Mesothelial cell of epicardium (in vitro differentiated cells): ENCODE data around the gene FAM117B. TPM values are rescaled to one million over a fixed set of nuclear protein-coding genes. Genes with fewer than 3 reads are reported as not detected.
A peak's percentile ranks its signal among the peaks of the same experiment; 100 is the strongest.

Experiments used
- DNase-seq, 2 experiments: peaks; one replicate each; pipeline ENCODE4 v3.0.0; 2021; ENCODE audit warnings: low spot score in 2 of 2; ENCODE audit not compliant: unreplicated experiment in 2 of 2
- H3K27ac Mint-ChIP-seq: 2 replicates; pipeline ENCODE4 v1.8.0; 2021; ENCODE audit warnings: mixed read lengths
- H3K27me3 Mint-ChIP-seq: 2 replicates; pipeline ENCODE4 v1.8.0; 2021; ENCODE audit warnings: low read depth, mixed read lengths
- H3K36me3 Mint-ChIP-seq: 2 replicates; pipeline ENCODE4 v1.8.0; 2021; ENCODE audit warnings: mixed read lengths
- H3K4me1 Mint-ChIP-seq: 2 replicates; pipeline ENCODE4 v1.8.0; 2021; ENCODE audit warnings: mixed read lengths
- H3K4me3 Mint-ChIP-seq: 2 replicates; pipeline ENCODE4 v1.8.0; 2021; ENCODE audit warnings: mild to moderate bottlenecking, moderate library complexity, mixed read lengths
- H3K9me3 Mint-ChIP-seq: 2 replicates; pipeline ENCODE4 v1.8.0; 2021; ENCODE audit warnings: mixed read lengths
- total RNA-seq: library from RNA; stranded (reverse); gene quantifications from 3 replicates; pipeline ENCODE4 v1.2.1, GENCODE V29; 2021
- TF ChIP-seq, protein P1 (sequence below): fragments of 200-600 bp; sonication (generic); IDR thresholded peaks from one replicate; pipeline ENCODE4 v1.5.0; 2021; ENCODE audit warnings: antibody characterized with exemption; ENCODE audit not compliant: unreplicated experiment

FAM117B gene
- total RNA-seq, 1 donor from 2014 or later, result 29.2 TPM

DNA sequence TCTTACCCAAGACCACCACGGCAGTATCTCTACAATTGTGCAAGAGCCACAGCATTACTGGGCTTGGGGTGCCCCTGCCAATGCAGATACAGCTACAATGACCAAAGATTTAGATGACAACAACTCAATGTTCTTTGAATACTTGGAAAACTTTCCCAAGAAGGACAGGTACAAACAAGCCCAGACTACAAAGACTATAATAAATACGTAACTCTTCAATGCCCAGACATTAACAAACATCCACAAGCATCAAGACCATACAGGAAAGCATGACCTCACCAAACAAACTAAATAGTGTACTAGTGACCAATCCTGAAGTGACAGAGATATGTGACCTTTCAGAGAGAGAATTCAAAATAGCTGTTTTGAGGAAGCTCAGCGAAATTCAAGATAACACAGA, 174.0 kb downstream of the FAM117B start:
- Mint-ChIP-seq H3K4me3 (no peak overlapping the region), H3K27ac (no peak overlapping the region), H3K9me3 (peaks cover 22% of the 10 kb centered on the region), H3K4me1 (peaks cover 4% of the 10 kb centered on the region), H3K36me3 (peaks cover 36% of the 10 kb centered on the region), H3K27me3 (no peaks in the 10 kb centered on the region)
- TF ChIP-seq, protein P1, sequence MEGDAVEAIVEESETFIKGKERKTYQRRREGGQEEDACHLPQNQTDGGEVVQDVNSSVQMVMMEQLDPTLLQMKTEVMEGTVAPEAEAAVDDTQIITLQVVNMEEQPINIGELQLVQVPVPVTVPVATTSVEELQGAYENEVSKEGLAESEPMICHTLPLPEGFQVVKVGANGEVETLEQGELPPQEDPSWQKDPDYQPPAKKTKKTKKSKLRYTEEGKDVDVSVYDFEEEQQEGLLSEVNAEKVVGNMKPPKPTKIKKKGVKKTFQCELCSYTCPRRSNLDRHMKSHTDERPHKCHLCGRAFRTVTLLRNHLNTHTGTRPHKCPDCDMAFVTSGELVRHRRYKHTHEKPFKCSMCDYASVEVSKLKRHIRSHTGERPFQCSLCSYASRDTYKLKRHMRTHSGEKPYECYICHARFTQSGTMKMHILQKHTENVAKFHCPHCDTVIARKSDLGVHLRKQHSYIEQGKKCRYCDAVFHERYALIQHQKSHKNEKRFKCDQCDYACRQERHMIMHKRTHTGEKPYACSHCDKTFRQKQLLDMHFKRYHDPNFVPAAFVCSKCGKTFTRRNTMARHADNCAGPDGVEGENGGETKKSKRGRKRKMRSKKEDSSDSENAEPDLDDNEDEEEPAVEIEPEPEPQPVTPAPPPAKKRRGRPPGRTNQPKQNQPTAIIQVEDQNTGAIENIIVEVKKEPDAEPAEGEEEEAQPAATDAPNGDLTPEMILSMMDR, result no peak
- no peak for DNase-seq

DNA sequence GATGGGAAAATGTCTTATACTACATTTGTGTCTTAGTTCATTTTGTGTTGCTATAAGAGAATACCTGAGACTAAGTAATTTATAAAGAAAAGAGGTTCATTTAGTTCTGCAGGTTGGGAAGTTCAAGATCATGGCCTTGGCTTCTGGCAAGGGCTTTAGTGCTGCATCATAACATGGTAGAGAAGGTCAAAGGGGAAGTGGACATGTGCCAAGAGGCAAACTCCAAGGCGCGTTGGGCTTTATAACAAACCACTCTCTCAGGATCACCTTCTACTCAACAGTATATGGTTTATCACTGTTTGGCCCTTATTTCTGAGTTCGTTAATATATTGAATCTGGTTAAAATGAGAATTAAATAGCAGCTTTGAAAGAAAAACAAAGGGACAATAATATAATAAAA, 178.6 kb downstream of the FAM117B start:
- TF ChIP-seq, protein P1, result no peak
- peaks cover 11% of the 10 kb centered on the region for H3K4me1 Mint-ChIP-seq
- H3K36me3 Mint-ChIP-seq, result peaks cover 38% of the 10 kb centered on the region
- H3K4me3 Mint-ChIP-seq, result no peak overlapping the region
- no peaks in the 10 kb centered on the region for H3K27me3 Mint-ChIP-seq
- DNase-seq, result no peak
- H3K27ac Mint-ChIP-seq, result no peak overlapping the region
- H3K9me3 Mint-ChIP-seq, result peaks cover 30% of the 10 kb centered on the region

DNA sequence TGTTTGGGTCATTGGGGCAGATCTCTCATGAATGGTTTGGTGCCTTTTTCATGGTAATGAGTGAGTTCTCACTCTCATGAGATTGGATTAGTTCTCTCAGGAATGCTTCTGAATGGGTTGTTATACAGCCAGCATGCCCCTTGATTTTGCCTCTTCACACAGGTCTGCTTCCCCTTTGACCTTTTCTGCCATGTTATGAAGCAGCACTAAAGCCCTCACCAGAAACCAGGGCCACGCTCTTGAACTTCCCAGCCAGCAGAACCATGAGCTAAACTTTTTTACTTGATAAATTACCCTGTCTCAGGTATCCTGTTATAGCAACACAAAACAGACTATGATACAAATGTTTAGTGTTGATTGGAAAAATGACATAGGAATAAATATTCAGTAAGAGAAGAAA, 179.5 kb downstream of the FAM117B start:
- DNase-seq, result no peak
- H3K36me3 Mint-ChIP-seq, result peaks cover 29% of the 10 kb centered on the region
- H3K4me3 Mint-ChIP-seq, result no peak overlapping the region
- peaks cover 11% of the 10 kb centered on the region for H3K4me1 Mint-ChIP-seq
- H3K9me3 Mint-ChIP-seq, result peaks cover 24% of the 10 kb centered on the region
- H3K27me3 Mint-ChIP-seq, result no peaks in the 10 kb centered on the region
- H3K27ac Mint-ChIP-seq, result no peak overlapping the region
- TF ChIP-seq, protein P1, result no peak

DNA sequence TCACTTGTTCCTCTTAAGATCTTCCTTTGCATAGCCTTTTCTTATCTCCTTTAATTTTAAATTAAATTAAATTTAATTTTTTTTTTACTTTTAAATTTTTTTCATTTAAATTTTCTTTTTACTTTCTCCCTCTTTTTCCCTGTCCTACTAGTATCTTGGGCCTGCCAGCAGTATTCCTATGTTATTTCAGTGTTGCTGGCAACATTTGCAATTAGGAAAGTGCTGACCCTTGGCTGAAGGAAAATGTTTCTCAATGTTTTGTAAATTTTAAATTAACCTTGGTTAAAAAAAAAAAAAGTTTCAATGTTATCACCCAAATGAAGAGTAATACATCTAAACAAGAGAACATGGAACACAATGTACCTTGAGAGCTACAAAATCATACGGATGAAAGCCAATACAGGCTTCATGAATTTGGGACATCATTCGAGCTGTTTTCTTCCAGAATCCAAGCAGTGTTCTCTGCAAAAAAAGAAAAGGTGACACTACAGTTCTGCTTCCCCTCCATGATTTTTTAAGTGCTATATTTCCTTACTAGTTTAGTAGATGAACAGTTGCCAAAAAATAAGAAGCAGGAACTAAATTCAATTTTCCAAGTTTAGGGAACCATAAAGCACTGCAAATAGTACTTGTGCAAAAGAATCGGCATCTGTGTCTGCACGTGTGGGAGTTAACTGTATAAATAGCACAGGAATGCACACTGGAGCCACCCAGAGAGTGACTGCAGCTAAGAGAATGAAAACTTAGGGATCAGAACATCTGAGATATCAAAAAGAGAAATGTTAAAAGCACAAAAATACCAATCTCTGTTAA, 181.0 kb downstream of the FAM117B start:
- H3K4me1 Mint-ChIP-seq, result peaks cover 11% of the 10 kb centered on the region
- TF ChIP-seq, protein P1, result no peak
- no peak overlapping the region for H3K4me3 Mint-ChIP-seq
- peaks cover 17% of the 10 kb centered on the region for H3K9me3 Mint-ChIP-seq
- no peak for DNase-seq
- peaks cover 22% of the 10 kb centered on the region for H3K36me3 Mint-ChIP-seq
- no peaks in the 10 kb centered on the region for H3K27me3 Mint-ChIP-seq
- H3K27ac Mint-ChIP-seq, result peak overlapping the region; percentile 62

DNA sequence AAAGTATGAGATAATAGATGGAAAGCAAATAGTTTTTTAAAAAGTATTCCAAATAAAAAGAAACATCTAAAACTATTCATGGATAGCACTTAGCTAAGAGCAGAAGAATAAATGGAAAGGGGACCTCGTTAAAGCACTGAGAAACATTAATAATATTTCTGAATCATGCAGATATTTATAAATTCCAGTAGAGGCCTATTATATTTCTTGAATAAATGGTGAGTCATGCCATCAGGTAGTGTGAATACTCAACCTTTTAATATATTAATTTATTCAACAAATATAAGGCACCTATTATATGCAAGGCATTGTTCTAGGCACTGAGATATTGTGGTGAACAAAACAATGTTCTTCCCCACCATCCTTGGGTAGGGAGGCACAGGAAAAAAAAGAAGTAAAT, 183.0 kb downstream of the FAM117B start:
- Mint-ChIP-seq H3K36me3 (peaks cover 12% of the 10 kb centered on the region), H3K4me1 (peaks cover 17% of the 10 kb centered on the region), H3K27me3 (no peaks in the 10 kb centered on the region), H3K9me3 (peaks cover 9% of the 10 kb centered on the region), H3K4me3 (no peak overlapping the region), H3K27ac (no peak overlapping the region)
- no peak for DNase-seq
- TF ChIP-seq, protein P1, result no peak

DNA sequence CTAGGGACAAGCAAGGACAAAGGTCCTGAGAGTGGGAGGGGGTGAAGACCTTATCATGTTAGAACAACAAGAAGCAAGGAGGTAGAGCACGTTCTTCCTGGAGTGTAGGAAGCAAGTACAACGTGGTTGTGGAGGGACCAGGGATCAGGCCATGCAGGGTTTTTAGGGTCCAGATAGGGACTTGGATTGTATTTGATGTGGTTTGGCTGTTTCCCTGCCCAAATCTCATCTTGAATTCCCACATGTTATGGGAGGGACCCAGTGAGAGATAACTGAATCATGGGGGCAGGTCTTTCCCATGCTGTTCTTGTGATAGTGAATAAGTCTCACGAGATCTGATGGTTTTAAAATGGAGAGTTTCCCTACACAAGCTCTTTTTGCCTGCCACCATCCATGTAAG, 183.6 kb downstream of the FAM117B start:
- Mint-ChIP-seq H3K27me3 (no peaks in the 10 kb centered on the region), H3K27ac (no peak overlapping the region), H3K36me3 (peaks cover 12% of the 10 kb centered on the region), H3K4me1 (peaks cover 17% of the 10 kb centered on the region), H3K9me3 (peaks cover 9% of the 10 kb centered on the region), H3K4me3 (no peak overlapping the region)
- no peak for DNase-seq
- TF ChIP-seq, protein P1, result no peak
